Stimulated activated CD4-positive, alpha-beta T cell treated with anti-CD3 and anti-CD28 coated beads, Interleukin-4, amount 100 ng/mL, for 4 hours (primary cell): ENCODE results near the gene DAB2.
"Not testable (repeated sequence)": the region's sequence is repeated elsewhere in the genome, so short reads cannot be mapped to it uniquely, and the experiment has no call there.

ENCODE experiments used
- DNase-seq, 2 experiments: peaks; one replicate each; pipeline ENCODE4 v3.0.0-alpha.2; 2020

DAB2 gene

GRCh38 chr5:39419796-39420195 lies 5.0 kb downstream of the DAB2 start:
- DNase-seq: no peak

GRCh38 chr5:39417979-39418378 lies 6.8 kb downstream of the DAB2 start:
- no peak for DNase-seq

DNA sequence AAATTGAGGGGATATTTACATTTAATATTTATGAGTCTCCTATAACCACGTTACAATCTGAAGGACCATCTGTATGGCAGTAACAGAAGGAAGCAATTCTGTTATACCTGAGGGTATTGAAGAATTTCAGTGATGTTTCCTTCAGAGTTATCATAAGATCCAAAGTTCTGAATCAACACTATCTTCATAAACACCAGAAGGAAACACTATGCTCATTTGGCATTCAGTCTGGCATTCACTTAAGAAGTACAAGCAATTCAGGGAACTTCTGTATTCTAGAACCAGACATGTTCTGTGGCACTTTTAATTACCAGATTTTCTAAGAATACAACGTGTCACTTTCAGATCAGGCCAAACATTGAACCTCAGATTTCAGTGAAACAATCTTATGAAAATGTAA lies 9.6 kb downstream of the DAB2 start:
- DNase-seq: no peak

- DNase-seq: no peak
Measured at GRCh38 chr5:39414426-39414825, 10.4 kb downstream of the DAB2 start.

DNA sequence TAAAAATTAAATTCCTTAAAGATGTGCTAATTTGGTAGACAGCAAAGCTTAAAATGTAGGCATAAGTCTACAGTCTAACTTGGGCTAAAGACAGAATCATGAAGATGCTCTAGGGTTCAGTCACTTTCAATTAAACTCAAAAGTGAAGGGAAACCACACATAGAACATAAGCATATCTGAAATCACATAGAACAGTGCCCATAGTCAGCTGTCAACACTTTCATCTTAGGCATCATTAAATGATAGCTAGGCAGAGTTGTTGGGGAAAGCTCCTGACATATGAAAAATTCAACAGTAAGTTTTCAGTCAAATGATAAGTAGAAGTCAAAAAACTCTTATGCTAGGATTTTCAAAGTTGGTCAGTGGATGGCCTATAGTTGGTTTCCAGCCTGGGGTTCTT lies 11.0 kb downstream of the DAB2 start:
- no peak for DNase-seq

GRCh38 chr5:39412721-39413394 lies 11.9 kb downstream of the DAB2 start:
- no peak for DNase-seq

GRCh38 chr5:39411985-39412384 lies 12.8 kb downstream of the DAB2 start:
- no peak for DNase-seq

DNA sequence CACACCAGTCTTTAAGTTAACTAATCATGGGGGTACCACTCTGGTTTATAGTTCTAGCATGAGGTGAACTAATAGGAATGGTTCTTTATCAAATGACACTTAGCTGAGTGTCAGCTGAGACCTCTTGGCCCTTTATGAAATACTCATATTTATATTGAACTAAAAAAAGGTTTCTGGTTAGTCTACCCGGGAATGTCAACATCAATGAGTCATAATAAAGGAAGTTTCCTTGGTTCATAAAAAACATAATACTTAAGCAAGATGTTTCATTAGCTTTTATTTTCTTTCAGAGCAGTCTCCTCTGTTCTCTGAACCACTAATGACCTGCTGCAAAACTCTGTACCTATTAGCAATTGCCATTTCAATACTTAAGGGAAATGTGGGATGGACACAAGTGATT lies 13.7 kb downstream of the DAB2 start:
- no peak for DNase-seq

DNA sequence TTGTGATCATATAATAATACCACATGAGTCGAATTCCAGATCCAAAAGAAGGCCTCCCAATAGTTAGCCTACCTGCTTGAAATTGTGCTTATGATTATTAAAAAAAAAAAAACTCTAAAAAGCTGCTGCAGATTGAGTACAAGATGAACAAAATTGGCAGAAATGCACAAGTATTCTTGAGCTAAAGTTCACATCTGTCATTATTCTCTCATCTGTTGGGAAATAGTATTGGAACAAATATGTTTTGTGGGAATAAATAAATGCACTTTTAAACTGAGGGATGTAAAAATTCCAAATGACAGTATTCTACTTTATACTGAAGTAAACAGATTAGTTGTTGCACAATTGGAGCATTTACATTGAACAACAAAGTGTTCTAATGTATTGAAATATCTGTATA lies 15.7 kb downstream of the DAB2 start:
- DNase-seq: no peak

DNA sequence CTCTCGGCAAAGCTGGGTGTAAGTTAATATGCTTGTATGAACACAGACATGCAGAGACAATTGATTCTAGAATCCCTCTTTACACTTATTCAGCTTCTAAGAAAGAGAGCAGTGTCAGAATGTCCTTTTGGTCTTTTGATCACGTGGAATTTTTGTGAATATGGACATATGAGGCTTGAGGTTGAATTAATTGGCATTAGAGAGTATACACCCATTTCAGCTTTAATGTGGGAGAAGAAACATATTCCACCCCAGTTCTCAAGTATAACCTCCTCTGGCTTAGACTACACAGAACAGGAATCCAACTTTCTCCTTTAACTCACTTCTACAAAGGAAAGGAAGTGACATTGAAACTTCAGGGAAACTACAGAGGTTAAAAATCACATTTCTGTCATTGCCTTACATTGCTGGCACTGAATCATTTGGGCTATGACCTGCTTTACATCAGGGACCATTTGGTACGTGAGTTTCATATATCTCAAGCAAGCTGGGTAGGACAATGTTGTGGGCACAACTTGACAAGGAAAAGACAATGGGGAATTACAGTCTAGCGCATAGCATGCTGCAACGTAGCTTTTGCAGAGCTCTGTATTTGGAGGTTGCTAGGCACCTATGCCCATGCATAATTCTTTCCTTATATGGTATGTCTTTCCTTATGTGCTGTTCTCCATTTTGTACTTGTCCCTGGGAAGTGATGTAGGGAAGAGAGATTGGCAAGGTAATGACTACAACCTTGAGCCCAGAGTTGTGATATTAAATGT lies 19.5 kb downstream of the DAB2 start:
- no peak for DNase-seq

DNA sequence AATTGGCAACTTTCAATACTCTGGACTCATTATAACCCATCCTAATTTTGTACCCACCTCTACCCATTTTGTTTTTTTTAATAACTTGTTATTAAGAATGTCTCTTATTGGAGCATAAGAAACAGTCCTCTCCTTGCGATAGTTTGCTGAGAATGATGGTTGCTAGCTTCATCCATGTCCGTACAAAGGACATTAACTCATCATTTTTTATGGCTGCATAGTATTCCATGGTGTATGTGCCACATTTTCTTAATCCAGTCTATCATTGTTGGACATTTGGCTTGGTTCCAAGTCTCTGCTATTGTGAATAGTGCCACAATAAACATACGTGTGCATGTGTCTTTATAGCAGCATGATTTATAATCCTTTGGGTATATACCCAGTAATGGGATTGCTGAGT lies 21.0 kb downstream of the DAB2 start:
- not testable (repeated sequence) for DNase-seq

GRCh38 chr5:39402140-39402539 lies 22.6 kb downstream of the DAB2 start:
- not testable (repeated sequence) for DNase-seq

DNA sequence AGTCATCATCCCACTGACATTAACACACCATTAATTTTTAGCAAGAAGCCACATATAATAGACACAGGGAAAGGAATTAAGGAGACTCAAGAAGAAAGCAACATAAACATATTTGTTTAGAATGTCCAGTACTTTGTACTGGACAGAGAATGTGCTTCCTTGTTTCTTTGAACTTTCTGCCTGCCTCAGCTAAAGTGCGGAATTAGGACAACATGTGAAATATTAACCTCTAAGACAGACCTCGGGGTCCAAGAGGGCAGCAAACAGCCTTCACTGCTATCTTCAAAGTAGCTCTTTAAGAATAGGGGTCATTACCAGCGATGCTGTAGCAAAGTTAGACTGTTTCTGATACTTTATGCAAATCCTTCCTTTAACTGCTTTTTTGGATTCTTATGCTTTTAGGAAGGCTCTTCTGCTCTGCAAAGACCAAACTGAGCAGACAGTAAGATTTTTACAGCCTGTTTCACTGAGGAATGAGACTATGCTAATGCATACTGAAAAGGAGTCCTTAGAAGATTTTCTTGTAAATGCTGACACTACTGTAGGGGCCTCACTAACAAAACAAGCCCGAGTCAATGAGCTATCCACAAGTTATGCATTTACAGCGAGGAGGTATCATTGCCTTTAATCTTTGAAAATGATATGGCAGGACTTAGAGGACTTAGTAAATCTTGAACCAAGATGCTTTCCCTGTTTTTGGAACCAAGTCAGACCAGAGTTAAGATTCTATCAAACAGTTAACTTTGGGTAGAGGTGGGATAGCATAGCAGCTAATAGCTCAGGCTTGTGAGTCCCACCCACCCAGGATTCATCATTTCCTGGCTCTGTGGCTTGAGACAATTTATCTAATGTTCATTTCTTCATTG lies 23.8 kb downstream of the DAB2 start:
- no peak for DNase-seq

GRCh38 chr5:39399135-39400036 lies 25.4 kb downstream of the DAB2 start:
- DNase-seq: no peak

DNA sequence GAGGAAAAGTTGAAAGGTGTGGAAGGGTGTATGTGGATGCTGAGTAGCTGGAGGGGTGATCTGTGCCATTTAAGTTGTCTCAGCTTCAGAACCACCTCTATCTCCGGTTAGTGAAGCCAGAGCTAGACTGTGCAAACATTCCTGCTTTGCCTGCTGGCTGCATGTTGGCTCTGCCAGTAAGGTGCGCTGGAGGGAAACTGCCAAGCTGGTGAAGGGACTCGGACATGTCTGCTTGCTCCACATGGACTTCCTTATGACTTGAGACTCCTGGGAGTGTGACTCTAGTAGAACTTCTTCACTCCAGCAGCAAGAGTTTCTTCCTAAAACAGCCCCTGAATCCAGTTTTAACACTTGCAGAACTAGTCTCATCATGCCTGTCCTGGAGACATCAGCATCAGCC lies 27.9 kb downstream of the DAB2 start:
- DNase-seq: no peak

DNA sequence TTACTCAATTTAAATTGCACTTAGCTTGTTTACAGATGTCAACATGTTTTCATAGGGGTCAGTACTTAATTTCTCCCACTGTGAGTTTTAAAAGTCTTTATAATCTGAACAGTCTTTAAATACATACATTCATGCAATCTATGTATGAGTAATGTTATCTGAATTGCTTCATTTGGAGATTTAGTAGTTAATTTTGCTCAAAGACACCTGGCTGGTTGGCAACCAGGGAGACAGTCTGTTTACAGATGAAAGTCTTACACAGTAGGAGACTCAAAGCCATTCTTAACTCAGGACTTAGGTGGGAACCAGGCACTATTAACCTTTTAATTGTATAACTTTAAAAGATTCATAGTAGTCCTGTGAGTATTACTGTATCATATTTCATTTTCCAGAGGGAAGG lies 29.3 kb downstream of the DAB2 start:
- no peak for DNase-seq

DNA sequence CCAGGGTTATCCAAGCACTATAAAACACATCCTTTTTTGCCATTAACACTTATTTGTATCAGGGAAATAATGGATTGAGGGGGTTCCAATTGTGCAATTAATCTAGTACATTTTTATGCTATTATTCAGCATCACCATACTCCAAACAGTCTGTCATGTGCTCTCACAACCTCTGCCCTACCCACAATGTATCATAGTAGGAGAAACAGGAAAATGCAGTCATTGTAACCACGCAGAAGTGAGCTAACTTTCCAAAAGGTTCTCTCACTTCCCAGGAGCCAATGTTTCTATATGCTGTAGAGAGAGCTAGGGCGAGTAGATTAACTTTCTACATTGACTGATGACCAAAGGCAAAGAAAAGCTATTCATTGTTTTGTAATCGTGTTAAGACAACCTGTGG lies 29.8 kb downstream of the DAB2 start:
- DNase-seq: no peak

DNA sequence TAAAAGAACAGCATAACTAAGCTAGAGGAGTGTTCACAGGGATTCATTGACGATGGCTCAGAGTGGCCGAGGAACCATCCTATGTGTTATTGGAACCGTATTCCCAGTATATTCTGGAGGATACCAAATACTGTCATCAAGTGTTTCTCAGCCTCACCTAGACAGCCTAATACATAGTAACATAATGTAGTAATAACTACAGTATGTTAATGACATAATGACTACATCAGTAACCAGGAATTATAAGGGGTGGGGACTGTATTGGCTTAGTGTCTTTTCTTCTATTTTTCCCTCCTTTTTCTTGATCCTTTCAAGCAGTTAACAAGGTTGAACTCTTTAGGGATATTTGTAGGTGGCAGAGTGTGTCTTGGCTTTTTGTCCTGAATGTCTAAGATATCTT lies 33.8 kb downstream of the DAB2 start:
- DNase-seq: no peak

GRCh38 chr5:39387293-39387692 lies 37.5 kb downstream of the DAB2 start:
- no peak for DNase-seq

DNA sequence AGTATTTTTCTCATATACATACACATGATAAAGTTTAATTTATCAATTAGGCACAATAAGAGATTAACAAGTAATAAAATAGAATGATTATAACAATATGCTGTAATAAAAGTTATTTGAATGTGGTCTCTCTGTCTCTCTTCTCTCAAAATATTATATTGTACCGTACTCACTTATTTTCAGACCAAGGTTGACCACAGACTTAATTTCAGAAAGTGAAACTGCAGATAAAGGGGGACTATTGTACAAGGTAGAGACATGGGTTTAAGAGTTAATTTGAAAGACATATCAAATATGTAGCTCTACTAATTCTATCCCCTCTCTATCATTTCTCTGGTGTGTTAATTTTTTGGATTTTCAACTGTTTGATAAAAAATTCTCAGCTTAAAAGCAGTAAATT lies 40.5 kb downstream of the DAB2 start:
- DNase-seq: no peak

DNA sequence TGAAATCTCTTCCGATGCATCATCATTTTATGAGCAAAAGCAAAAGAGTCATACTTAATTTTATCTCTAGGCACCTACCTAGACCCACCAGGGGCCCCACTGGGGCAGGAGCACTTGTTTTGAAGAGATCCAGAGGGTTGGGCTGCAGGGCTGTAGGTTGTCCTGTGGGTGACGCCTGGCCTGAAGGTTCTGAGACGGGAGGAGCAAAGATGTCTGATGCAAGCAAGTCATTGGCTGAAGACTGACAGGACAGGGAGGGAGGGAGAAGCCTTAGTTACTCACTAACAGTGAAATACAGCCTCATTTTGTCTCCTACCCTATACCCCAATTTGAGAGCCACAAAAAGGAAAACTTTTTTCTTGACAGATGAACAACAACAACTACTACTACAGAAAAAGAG lies 43.4 kb downstream of the DAB2 start:
- DNase-seq: no peak

DNA sequence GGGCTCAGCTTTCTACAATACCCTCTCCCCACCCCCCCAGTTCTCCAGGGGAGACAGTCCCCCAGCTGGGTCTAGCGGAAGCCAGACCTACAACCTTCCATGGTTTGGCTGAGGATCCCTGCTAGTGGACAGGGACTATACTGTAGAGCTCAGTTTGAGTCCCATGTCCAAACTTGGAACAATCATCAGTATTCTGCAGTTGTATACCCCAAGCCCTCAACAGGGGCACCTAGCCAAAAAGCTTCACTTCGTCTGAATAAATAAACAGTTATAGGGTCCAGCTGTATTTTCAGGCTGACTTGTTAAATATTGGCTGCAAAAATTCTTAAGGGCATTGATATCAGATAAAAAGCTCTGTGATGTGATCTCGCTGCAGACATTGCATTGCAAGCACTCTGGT lies 45.1 kb downstream of the DAB2 start:
- no peak for DNase-seq

DNA sequence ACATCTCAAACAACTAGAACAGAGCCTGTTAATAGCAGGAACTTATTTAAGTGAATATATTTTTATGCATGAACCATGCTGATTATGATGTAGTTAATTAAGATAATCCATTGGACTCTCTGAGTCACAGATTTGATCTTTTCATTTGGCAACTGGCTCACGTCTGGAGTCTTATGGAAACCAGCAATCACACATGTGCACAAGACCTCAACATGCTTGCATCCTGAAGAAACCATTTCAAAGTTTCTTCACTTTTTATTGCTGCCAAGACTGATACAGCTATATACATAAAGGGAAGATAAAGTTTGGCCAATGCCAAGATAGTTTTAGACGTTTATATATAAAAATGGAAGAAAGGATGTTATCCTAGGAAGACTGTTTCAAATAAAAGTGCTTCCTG lies 47.2 kb downstream of the DAB2 start:
- no peak for DNase-seq
